Renal cortex interstitium (tissue), 11 donors: ENCODE data around the gene GON7. TPM values are rescaled to one million over a fixed set of nuclear protein-coding genes. Genes with fewer than 3 reads are reported as not detected.
"Not testable (repeated sequence)": the region's sequence is repeated elsewhere in the genome, so short reads cannot be mapped to it uniquely, and the experiment has no call there.

Experiments used
- DNase-seq, 11 donors: peaks; one replicate each; pipeline ENCODE4 v3.0.0-alpha.2; 2013; ENCODE audit warnings: low read depth in 9 of 11, low spot score in 4 of 11; ENCODE audit errors: extremely low read depth in 1 of 11
- polyA plus RNA-seq, 3 donors: library from polyadenylated mRNA; unstranded; fragments of 120-200 nt; gene quantifications; one replicate each; pipeline ENCODE4 v1.2.1, GENCODE V29; 2013; ENCODE audit not compliant: insufficient read length in 3 of 3

GON7 gene
- polyA plus RNA-seq, 3 donors: 15.6 to 24.1 (median 18.6) TPM

DNA sequence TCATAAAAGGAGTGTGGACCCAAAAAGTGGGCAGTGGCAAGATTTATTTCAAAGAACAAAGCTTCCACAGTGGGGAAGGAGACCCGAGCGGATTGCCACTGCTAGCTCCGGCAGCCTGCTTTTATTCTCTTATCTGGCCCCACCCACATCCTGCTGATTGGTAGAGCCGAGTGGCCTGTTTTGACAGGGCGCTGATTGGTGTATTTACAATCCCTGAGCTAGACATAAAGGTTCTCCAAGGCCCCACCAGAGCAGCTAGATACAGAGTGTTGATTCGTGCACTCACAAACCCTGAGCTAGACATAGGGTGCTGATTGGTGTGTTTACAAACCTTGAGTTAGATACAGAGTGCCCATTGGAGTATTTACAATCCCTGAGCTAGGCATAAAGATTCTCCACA, 37.2 kb downstream of the GON7 start:
- not testable (repeated sequence) for DNase-seq

- not testable (repeated sequence) for DNase-seq
Measured at GRCh38 chr14:93168610-93169009, 38.3 kb downstream of the GON7 start.

DNA sequence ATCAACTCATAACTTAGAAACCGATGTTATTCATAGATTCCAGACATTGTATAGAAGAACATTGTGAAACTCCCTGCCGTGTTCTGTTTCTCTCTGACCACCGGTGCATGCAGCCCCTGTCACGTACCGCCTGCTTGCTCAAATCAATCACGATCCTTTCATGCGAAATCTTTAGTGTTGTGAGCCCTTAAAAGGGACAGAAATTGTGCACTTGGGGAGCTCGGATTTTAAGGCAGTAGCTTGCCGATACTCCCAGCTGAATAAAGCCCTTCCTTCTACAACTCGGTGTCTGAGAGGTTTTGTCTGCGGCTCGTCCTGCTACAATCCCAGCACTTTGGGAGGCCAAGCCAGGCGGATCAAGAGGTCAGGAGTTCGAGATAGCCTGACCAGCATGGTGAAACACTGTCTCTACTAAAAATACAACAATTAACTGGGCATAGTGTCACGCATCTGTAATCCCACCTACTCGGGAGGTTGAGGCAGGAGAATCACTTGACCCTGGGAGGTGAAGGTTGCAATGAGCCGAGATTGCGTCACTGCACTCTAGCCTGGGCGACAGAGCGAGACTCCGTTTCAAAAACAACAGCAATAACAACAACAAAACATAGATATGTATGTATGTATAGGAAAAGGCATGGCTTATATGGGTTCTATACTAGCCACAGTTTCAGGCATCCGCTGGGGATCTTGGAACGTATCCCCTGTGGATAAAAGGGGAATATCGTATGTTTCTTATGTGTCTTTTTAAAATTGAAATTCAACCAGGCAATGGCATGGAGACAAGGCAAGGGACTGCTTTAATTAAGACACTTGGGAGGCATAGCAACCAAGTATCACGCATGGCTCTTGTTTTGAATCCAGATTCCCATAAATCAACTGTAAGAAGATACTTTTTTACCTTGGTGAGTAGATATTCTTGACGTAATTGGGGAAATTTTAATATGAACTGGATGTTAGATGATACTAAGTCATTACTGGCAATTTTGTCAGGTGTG, 41.3 kb downstream of the GON7 start:
- DNase-seq: not testable (repeated sequence)

DNA sequence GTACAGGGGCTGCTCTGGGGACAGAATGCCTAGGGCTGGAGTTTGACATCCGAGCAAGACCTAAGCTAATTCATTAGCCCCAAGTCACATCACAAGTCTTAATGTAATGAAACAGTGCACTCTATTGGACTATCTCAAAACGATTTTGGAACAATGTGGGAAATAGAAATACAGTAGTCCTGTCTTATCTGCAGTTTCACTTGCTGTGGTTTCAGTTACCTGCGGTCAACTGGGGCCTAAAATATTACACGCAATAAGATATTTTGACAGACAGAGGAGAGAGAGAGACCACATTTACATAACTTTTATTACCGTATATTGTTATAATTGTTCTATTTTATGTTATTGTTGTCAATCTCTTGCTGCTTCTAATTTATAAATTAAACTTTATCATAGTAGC, 43.3 kb downstream of the GON7 start:
- no peak for DNase-seq

- DNase-seq: no peak
Measured at GRCh38 chr14:93161411-93161940, 45.4 kb downstream of the GON7 start.

DNA sequence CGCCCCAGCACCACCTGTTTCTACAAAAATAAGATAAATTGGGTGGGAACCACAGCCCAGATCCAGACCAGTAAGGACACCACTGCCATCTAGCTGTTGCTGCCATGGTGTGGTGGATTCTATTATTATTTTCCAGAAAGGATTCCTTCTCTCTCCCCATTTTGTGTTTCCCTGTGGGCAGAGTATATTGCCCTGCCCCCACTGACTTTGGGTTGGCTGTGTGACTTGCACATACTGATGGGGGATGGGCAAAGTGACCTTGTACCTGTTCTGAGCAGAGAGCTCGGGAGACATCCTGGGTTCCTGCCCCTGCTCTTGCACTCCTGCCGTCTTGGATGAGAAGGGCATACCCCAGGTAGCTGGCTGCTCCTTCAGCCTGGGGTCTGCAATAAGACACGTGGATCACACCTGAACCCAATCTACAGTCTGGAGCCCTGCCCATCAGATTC, 46.5 kb downstream of the GON7 start:
- DNase-seq: no peak

DNA sequence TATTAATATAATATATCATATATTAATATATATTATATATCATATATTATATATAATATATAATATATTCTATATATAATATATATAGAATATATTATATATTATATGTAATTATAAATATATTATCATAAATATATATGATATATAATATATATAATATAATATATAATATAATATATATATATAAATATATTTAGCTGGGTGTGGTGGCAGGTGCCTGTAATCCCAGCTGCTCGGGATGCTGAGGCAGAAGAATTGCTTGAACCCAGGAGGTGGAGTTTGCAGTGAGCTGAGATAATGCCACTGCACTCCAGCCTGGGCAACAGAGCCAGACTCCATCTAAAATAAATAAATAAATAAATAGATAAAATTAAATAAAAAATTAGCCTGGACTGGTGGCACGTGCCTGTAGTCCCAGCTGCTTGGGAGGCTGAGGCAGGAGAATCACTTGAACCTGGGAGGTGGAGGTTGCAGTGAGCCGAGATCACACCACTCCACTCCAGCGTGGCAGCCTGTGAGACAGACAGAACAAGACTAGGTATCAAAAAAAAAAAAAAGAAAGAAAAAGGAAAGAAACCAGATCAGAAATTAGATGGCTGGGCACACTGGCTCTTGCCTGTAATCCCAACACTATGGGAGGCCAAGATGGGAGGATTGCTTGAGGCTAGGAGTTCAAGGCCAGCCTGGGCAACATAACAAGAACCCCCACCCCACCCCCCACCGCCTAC, 47.1 kb downstream of the GON7 start:
- DNase-seq: not testable (repeated sequence)

- not testable (repeated sequence) for DNase-seq
Measured at GRCh38 chr14:93158349-93158748, 48.5 kb downstream of the GON7 start.

GRCh38 chr14:93156693-93157369, 50.0 kb downstream of the GON7 start:
- DNase-seq: no peak

DNA sequence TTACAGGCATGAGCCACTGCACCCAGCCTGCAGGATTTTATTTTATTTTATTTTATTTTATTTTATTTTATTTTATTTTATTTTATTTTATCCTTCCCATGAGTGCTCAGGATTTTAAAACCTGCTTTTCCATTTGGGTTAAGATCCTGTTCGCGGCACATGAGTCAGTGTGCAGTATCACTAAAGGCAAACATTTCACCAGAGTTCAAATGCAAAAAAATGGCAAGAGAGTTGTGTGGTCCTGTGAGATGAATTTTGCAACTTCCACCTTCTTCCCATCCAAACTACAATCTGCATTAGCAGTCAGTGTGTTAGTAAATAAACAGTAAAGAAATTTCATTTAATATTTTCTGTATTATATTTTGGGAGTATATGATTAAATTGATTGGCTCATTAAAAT, 51.2 kb downstream of the GON7 start:
- no peak for DNase-seq

DNA sequence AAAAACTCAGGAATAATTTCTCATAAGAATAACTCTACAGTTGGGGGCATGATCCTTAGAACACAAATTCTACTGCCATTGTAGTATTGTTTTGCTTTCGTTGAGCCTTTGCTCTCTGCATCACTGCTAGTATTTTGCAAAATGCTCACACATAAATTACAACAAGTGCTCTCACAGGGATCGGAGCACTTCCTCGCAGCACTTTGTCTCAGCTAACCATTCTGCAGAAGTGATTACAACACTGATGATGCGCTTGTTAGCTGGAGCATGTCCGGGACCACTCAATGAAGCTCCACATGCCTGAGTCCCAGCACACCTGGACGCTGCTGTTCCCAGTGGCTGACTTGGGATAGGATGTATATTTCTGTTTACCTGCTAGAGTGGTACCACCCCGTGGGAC, 53.7 kb downstream of the GON7 start:
- no peak for DNase-seq

Other genes starting within 250 kb of the GON7 start
- 10 to 100 TPM; 27.5 to 40.5 (median 33.0) TPM for gene ITPK1, start 91.1 kb downstream of the GON7 start, polyA plus RNA-seq
- 10 to 100 TPM; 41.2 to 48.6 (median 46.5) TPM for gene MOAP1, start 22.2 kb downstream of the GON7 start, polyA plus RNA-seq
- 10 to 100 TPM; 34.1 to 43.7 (median 35.6) TPM for gene LYSET, start 21.7 kb downstream of the GON7 start, polyA plus RNA-seq
- gene UBR7, start 191 bp upstream of the GON7 start, polyA plus RNA-seq: 10 to 100 TPM; 30.0 to 38.0 (median 36.5) TPM
- 10 to 100 TPM; 45.9 to 54.7 (median 53.4) TPM for gene BTBD7, start 126.0 kb upstream of the GON7 start, polyA plus RNA-seq
- under 1 TPM; 0.39 to 0.86 (median 0.50) TPM for gene COX8C, start 140.1 kb upstream of the GON7 start, polyA plus RNA-seq
- 1 to 10 TPM in 1 of 3 donors, under 1 TPM in 2; 0.70 to 1.4 (median 0.78) TPM for gene UNC79, start 223.9 kb upstream of the GON7 start, polyA plus RNA-seq